Measurements from ENCODE around the gene WDR73.

DNA sequence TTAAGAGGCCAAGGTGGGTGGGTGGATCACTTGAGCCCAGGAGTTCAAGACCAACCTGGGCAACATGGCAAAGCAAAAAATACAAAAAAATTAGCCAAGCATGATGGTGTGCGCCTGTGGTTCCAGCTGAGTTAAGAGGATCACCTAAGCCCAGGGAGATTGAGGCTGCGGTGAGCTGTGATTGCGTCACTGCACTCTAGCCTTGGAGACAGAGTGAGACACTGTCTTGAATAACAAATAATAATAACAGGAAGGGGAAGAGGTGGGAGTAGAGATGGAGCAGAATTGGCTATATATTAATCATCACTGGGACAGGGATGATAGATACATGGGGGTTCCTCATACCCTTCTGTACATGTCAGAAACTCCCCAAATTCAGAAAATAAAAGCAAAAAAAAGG lies 27.7 kb upstream of the WDR73 start:
- no peak for TF ChIP-seq RCOR1 (conservative IDR thresholded peaks at IDR 0.05; ENCODE audit: low read depth, low read length)
- TF ChIP-seq, protein P1, sequence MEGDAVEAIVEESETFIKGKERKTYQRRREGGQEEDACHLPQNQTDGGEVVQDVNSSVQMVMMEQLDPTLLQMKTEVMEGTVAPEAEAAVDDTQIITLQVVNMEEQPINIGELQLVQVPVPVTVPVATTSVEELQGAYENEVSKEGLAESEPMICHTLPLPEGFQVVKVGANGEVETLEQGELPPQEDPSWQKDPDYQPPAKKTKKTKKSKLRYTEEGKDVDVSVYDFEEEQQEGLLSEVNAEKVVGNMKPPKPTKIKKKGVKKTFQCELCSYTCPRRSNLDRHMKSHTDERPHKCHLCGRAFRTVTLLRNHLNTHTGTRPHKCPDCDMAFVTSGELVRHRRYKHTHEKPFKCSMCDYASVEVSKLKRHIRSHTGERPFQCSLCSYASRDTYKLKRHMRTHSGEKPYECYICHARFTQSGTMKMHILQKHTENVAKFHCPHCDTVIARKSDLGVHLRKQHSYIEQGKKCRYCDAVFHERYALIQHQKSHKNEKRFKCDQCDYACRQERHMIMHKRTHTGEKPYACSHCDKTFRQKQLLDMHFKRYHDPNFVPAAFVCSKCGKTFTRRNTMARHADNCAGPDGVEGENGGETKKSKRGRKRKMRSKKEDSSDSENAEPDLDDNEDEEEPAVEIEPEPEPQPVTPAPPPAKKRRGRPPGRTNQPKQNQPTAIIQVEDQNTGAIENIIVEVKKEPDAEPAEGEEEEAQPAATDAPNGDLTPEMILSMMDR (IDR thresholded peaks at IDR 0.05 in 2 of 3, conservative IDR thresholded peaks at IDR 0.05 in 1 of 3; ENCODE audit: control insufficient read depth in 2 of 3, extremely low read depth in 1 of 3, insufficient read depth in 1 of 3, low read depth in 3 of 3, low read length in 3 of 3), result no peak
- TF ChIP-seq TARDBP (IDR thresholded peaks at IDR 0.05; ENCODE audit: borderline replicate concordance), result no peak
- no peak for TF ChIP-seq EZH2 (IDR thresholded peaks at IDR 0.05; ENCODE audit: borderline replicate concordance, control insufficient read depth, low read depth, low read length)
- TF ChIP-seq EP300 (IDR thresholded peaks at IDR 0.05; ENCODE audit: borderline replicate concordance in 1 of 2, control insufficient read depth in 1 of 2, low read depth in 2 of 2, low read length in 2 of 2), result no peak
- TF ChIP-seq, protein P2, sequence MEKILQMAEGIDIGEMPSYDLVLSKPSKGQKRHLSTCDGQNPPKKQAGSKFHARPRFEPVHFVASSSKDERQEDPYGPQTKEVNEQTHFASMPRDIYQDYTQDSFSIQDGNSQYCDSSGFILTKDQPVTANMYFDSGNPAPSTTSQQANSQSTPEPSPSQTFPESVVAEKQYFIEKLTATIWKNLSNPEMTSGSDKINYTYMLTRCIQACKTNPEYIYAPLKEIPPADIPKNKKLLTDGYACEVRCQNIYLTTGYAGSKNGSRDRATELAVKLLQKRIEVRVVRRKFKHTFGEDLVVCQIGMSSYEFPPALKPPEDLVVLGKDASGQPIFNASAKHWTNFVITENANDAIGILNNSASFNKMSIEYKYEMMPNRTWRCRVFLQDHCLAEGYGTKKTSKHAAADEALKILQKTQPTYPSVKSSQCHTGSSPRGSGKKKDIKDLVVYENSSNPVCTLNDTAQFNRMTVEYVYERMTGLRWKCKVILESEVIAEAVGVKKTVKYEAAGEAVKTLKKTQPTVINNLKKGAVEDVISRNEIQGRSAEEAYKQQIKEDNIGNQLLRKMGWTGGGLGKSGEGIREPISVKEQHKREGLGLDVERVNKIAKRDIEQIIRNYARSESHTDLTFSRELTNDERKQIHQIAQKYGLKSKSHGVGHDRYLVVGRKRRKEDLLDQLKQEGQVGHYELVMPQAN (conservative IDR thresholded peaks at IDR 0.05), result no peak
- no peak for TF ChIP-seq POLR2A (IDR thresholded peaks at IDR 0.05; ENCODE audit: low read depth, low read length)
- no peak for TF ChIP-seq ZZZ3 (IDR thresholded peaks at IDR 0.05; ENCODE audit: control insufficient read depth, insufficient read length, low read depth)
- no peak for TF ChIP-seq ZNF217 (IDR thresholded peaks at IDR 0.05)
